Peyer's patch (tissue), 4 donors: ENCODE data around the gene FAAP100.

ENCODE experiments used
- POLR2A ChIP-seq, 2 donors: fragments of 450-650 bp; IDR thresholded peaks; one replicate each; pipeline ENCODE4 v1.5.1; 2017; ENCODE audit warnings: antibody characterized with exemption in 2 of 2, mild to moderate bottlenecking in 2 of 2, moderate library complexity in 2 of 2
- TF ChIP-seq, protein P1 (sequence below), 6 experiments: fragments of 450-650 bp in 4 of 6; fragments of 200-600 bp in 2 of 6; sonication (generic) in 1 of 6; IDR thresholded peaks; one replicate each; pipeline ENCODE4 v1.5.1; 2017 to 2019; ENCODE audit warnings: antibody characterized with exemption in 6 of 6, mild to moderate bottlenecking in 3 of 6, moderate library complexity in 1 of 6

GRCh38 chr17:81532490-81533287, 19.5 kb downstream of the FAAP100 start:
- TF ChIP-seq, protein P1, sequence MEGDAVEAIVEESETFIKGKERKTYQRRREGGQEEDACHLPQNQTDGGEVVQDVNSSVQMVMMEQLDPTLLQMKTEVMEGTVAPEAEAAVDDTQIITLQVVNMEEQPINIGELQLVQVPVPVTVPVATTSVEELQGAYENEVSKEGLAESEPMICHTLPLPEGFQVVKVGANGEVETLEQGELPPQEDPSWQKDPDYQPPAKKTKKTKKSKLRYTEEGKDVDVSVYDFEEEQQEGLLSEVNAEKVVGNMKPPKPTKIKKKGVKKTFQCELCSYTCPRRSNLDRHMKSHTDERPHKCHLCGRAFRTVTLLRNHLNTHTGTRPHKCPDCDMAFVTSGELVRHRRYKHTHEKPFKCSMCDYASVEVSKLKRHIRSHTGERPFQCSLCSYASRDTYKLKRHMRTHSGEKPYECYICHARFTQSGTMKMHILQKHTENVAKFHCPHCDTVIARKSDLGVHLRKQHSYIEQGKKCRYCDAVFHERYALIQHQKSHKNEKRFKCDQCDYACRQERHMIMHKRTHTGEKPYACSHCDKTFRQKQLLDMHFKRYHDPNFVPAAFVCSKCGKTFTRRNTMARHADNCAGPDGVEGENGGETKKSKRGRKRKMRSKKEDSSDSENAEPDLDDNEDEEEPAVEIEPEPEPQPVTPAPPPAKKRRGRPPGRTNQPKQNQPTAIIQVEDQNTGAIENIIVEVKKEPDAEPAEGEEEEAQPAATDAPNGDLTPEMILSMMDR (IDR thresholded peaks at IDR 0.05) = no peak
- TF ChIP-seq POLR2A (IDR thresholded peaks at IDR 0.05) = no peak
